Endometrial microvascular endothelial cells (primary cell): ENCODE measurements around the gene SCFD2. TPM values are rescaled to one million over a fixed set of nuclear protein-coding genes. Genes with fewer than 3 reads are reported as not detected.

Source experiments
- in situ Hi-C: cut with HindIII; loops from 2 replicates; pipeline ENCODE4 v1.10.0; 2017; ENCODE audit warnings: low sequenced_read_pairs, low pct_unique_long_range_greater_than_20kb; ENCODE audit errors: inconsistent ontology term
- total RNA-seq: library from RNA; depleted of rRNA; stranded (reverse); fragments of >200 nt; gene quantifications from one replicate; pipeline ENCODE4 v1.2.3, GENCODE V29; 2015; ENCODE audit errors: inconsistent ontology term

Gene SCFD2
- total RNA-seq, 1 donor from 2014 or later = 25.8 TPM

DNA sequence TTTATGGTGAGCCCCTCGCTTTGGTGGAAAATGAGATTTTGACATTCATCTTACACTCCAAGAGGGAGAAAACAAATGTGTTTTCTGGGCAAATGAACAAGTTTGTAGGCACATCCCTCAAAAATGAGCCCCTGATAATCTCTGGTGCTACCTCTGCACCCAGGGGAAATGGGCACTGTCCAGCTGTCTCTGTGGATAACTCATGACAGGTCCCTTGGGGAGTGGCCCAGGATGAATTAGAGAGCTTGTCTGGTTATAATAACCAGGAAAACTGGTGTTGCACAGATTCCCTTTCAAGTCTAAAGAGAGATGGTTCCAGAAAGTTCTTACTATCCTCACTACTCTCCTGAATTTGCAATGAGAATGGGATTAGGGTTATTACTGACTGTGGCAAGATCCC is 496.2 kb downstream of the SCFD2 start:
- in situ Hi-C loops = no loop called here

GRCh38 chr4:52869196-52869595 is 496.7 kb downstream of the SCFD2 start:
- in situ Hi-C loops = no loop called here

- in situ Hi-C loops = no loop called here
Measured at GRCh38 chr4:52868133-52868532, 497.7 kb downstream of the SCFD2 start.

GRCh38 chr4:52867163-52867562 is 498.7 kb downstream of the SCFD2 start:
- in situ Hi-C loops = no loop called here

DNA sequence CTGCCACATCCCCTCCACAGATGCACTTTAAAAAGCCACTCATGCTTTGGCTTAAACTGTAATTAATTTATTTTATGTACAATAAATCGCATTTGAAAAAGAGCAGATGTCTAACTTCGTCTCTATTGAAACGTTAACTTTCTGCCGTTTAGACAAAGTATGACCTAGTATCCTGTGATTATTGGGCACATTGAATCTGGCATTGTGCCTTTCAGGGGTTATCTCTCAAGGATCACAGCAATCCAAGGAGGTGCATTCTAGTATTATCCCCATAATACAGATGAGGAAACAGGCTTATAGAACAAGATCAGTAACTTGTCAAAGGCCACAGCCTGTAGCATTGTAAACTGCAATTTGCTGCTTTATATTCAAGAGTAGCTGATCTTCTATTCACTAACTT is 499.1 kb downstream of the SCFD2 start:
- in situ Hi-C loops = no loop called here

DNA sequence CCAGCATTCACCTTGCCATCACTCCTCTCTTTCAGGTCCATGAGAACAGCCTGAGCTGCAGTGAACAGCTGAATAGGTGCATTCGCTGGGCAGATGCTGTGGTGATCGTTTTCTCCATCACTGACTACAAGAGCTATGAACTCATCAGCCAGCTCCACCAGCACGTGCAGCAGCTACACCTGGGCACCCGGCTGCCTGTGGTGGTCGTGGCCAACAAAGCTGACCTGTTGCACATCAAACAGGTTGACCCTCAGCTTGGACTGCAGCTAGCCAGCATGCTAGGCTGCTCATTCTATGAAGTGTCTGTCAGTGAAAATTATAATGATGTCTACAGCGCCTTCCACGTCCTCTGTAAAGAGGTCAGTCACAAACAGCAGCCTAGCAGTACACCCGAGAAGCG is 500.6 kb downstream of the SCFD2 start:
- in situ Hi-C loops = no loop called here

GRCh38 chr4:52864793-52865192 is 501.1 kb downstream of the SCFD2 start:
- in situ Hi-C loops = no loop called here

DNA sequence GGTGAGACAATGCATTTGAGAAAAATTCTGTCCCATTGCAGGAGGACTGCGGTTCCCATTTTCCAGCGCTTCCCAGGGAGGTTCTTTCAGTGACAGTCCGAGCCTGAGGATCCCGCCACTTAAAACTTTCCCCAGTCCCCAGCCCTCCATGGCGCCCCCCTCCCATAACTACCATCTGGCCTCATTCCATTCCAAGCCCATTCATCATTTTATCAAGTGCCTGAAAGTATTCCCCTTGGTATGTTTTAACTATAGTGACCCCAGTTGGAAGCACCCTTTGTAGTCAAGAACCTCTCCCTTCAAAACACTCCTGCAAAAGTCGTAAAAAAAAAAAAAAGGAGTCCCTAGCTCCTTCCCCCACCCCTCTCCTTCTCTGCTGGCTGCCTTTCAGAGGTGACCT is 502.5 kb downstream of the SCFD2 start:
- in situ Hi-C loops = no loop called here

DNA sequence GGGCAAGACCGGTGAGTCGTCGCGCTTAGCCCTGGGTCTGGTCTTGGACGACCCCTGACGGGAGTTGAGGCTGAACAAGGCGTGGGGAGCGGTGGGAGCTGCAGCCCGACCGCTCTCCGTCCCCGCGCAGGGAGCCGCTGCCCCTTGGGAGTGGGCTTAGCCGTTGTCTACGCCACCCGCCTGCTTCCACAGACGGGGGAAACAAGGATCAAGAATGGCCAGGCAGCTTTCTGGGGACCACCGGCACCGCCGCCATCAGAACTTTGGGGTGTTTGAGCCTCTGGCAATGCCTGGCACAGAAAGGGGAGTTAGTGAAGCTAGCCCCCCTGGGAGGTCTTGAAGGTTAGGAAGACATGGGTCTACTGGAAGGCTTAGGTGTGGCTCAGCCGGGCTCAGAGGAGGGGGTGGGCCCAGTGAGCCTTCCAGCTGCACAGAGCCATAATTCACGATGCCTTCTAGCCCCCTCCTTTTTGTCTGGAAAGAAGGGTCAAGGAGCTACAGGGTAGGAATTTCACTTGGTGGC is 503.2 kb downstream of the SCFD2 start:
- in situ Hi-C loops = no loop called here

DNA sequence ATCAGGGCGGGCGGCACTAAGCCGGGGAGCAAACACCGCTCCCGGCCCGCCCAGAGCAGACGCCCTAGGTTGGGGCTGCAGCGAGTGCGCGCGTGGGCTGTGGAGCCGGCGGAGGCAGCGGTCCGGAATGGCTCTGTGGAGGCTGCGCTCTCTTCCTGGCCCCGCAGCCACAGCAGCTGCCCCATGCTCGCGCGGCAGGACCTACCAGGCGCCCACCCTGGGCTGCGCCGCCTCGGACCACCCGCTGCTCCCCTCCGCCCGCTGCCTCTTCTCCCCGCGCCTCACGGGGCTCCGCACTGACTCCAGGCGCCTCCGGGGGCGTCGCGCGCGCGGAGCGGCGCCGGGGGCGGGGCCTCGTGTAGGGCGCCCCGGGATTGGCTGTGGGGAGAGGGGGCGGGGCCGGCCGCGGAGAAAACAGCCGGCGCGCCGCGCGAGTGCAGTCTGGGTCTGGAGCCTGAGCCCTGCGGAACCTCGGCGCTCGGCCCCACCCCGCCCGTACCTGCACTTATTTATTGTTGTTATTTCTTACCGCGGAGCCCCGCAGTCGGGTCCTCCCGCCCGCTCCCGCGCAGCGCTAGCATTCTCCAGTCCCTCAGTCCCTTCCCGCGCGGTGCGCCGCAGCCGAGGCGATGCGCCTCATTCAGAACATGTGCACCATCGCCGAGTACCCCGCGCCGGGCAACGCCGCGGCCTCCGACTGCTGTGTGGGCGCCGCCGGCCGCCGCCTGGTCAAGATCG is 503.8 kb downstream of the SCFD2 start, which contains the start of gene RASL11B:
RASL11B (plus strand) TSS at position 439 of the 738 bp plus-strand sequence; CDS start at position 630, 191 bp downstream.
- in situ Hi-C loops = no loop called here

- in situ Hi-C loops = no loop called here
Measured at GRCh38 chr4:52861171-52861823, 504.6 kb downstream of the SCFD2 start.

- in situ Hi-C loops = no loop called here
Measured at GRCh38 chr4:52860361-52860760, 505.5 kb downstream of the SCFD2 start.

- in situ Hi-C loops = no loop called here
Measured at GRCh38 chr4:52856801-52857200, 509.1 kb downstream of the SCFD2 start.

GRCh38 chr4:52853351-52853750 is 512.5 kb downstream of the SCFD2 start:
- in situ Hi-C loops = no loop called here

DNA sequence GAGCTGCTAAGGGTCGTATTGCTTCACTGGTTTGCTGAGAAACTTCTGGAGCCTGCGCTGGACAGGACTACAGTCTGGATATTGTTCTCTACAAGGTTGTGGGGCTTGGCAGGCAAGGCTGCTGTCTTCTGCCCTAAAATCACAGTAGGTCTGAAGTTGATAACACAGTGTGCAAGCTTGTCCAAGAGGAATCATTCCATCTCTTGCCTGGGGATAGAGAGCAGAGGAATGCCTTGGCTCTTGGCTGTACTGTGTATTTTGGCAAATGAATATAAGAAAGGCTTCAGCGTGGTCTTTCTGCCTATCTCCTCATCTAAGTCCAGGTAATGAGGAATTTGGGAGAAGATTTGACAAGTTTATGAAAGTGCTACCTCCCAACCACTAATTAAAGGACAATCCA is 513.1 kb downstream of the SCFD2 start:
- in situ Hi-C loops = no loop called here

- in situ Hi-C loops = no loop called here
Measured at GRCh38 chr4:52852041-52852440, 513.8 kb downstream of the SCFD2 start.

DNA sequence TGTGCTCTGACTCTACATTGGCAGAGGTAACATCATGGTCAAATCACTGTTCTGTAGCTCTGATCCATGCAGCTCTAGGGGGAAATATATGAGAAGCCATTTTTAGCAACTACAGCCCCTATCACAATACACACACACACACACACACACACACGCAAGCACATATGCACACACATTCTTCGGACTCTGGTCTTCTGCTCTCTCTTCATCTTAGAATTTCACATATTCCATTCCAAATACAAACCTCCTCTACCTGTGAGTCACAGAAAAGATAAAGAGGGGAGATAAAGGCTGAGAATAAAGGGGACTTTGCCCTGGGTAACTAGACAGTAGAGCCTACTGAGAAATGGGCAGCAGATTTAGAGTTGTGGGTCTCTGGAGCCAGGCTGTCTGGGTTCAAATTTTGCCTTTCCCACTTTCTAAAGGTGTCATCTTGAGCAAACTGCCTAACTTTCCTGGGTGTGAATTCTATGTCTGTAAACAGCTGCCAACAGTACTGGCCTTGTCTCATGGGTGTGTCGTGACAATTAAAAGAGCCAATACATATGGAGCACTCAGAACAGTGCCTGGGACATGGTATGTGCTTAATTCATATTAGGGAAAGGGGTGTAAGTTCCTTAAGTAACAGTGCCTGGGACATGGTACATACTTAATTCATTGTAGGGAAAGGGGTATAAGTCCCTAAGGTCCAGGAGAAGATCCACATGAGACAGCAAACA is 515.3 kb downstream of the SCFD2 start:
- in situ Hi-C loops = no loop called here

- in situ Hi-C loops = no loop called here
Measured at GRCh38 chr4:52848254-52848653, 517.6 kb downstream of the SCFD2 start.

GRCh38 chr4:52846502-52846901 is 519.4 kb downstream of the SCFD2 start:
- in situ Hi-C loops = no loop called here

- in situ Hi-C loops = no loop called here
Measured at GRCh38 chr4:52844596-52844995, 521.3 kb downstream of the SCFD2 start.
